PC-9 (cell line): Measurements from ENCODE around the gene TTC24.

Experiments used
- CTCF ChIP-seq: fragments of 200-600 bp; sonication (generic); conservative IDR thresholded peaks from 2 replicates; pipeline ENCODE4 v1.6.1; 2017; ENCODE audit warnings: mixed run types, antibody characterized with exemption, mild to moderate bottlenecking, moderate library complexity
- EZH2 ChIP-seq: fragments of 200-600 bp; sonication (generic); IDR thresholded peaks from 2 replicates; pipeline ENCODE4 v1.8.0; 2017; ENCODE audit warnings: antibody characterized with exemption, low read depth

GRCh38 chr1:156571261-156571852 is 8.2 kb upstream of the TTC24 start:
- TF ChIP-seq CTCF (no peak), EZH2 (no peak)
